GM12878 (cell line): ENCODE results near the gene SESN3. TPM values are rescaled to one million over a fixed set of nuclear protein-coding genes. Genes with fewer than 3 reads are reported as not detected.

ENCODE experiments used
- ATAC-seq: fragments of 200-7000 bp; cut with Tn5 transposase; 3 replicates; pipeline ENCODE4 v1.9.1; 2020; ENCODE audit warnings: mild to moderate bottlenecking, moderate library complexity
- BruUV-seq: library from RNA; stranded (reverse); fragments of 400-500 nt; replicated peaks from 2 replicates; lab custom pipeline; 2021; lab: Mats Ljungman, UMichigan
- CTCF ChIA-PET: fragments of 300-600 bp; sonication (Branson Sonifier 250); formaldehyde crosslinking; extraction: SDS; loops from one replicate; lab custom pipeline; 2021; ENCODE audit warnings: inconsistent platforms; lab: Yijun Ruan, JAX
- POLR2A ChIA-PET: fragments of 350-600 bp; formaldehyde crosslinking; extraction: SDS; loops from one replicate; lab custom pipeline; 2021; ENCODE audit warnings: inconsistent platforms; lab: Charles Lee
- RAD21 ChIA-PET: fragments of 300-600 bp; sonication (Branson Sonifier 250); formaldehyde crosslinking; loops from one replicate; lab custom pipeline; 2023; ENCODE audit warnings: antibody characterized with exemption; ENCODE audit not compliant: unreplicated experiment; lab: Charles Lee
- SMC1A ChIA-PET: fragments of 300-600 bp; sonication (Branson Sonifier 250); formaldehyde crosslinking; loops from one replicate; lab custom pipeline; 2023; ENCODE audit not compliant: unreplicated experiment, uncharacterized antibody; lab: Charles Lee
- DNase-seq: peaks from one replicate; pipeline ENCODE4 v3.0.0-alpha.2; 2011; ENCODE audit warnings: low read depth, low spot score
- FAIRE-seq: peaks from 3 replicates; lab custom pipeline; 2011; peaks lifted over from hg19 to GRCh38; lab: Jason Lieb, UNC
- H2AFZ ChIP-seq: 2 replicates; pipeline ENCODE4 v1.6.0; 2011; ENCODE audit warnings: low read depth, low read length, control low read depth; ENCODE audit not compliant: control insufficient read depth
- H3K27ac ChIP-seq: 2 replicates; pipeline ENCODE4 v1.5.1; 2011; ENCODE audit warnings: control low read depth; ENCODE audit not compliant: control insufficient read depth, insufficient read depth
- H3K27me3 ChIP-seq, 2 experiments: replicated peaks in 1 of 2; 2 replicates each; pipeline versions ENCODE4 v1.6.0 to v1.6.1; 2011; ENCODE audit warnings: low read length in 1 of 2; ENCODE audit not compliant: control insufficient read depth in 2 of 2, insufficient read depth in 2 of 2
- H3K36me3 ChIP-seq, 2 experiments: 2 replicates each; pipeline ENCODE4 v1.5.1; 2011; ENCODE audit warnings: low read length in 1 of 2; ENCODE audit not compliant: control insufficient read depth in 2 of 2, insufficient read depth in 2 of 2
- H3K4me1 ChIP-seq: 2 replicates; pipeline ENCODE4 v1.6.1; 2011; ENCODE audit warnings: mild to moderate bottlenecking, low read length, moderate library complexity, mixed read lengths; ENCODE audit not compliant: control insufficient read depth, insufficient read depth
- H3K4me2 ChIP-seq: 2 replicates; pipeline ENCODE4 v1.6.0; 2011; ENCODE audit warnings: control low read depth; ENCODE audit not compliant: control insufficient read depth, insufficient read depth
- H3K4me3 ChIP-seq: fragments of 200-600 bp; sonication (generic); 2 replicates; pipeline ENCODE4 v1.5.1; 2016
- H3K79me2 ChIP-seq: 2 replicates; pipeline ENCODE4 v1.6.0; 2011; ENCODE audit warnings: low read length; ENCODE audit not compliant: control insufficient read depth, insufficient read depth
- H3K9ac ChIP-seq: 2 replicates; pipeline ENCODE4 v1.8.0; 2011; ENCODE audit warnings: low read length, control low read depth, mixed read lengths; ENCODE audit not compliant: control insufficient read depth, insufficient read depth
- H3K9me3 ChIP-seq: replicated peaks from 3 replicates; pipeline ENCODE4 v1.5.1; 2011; ENCODE audit warnings: mild to moderate bottlenecking, low read length; ENCODE audit not compliant: control insufficient read depth, insufficient read depth
- H4K20me1 ChIP-seq: 2 replicates; pipeline ENCODE4 v1.6.0; 2011; ENCODE audit not compliant: control insufficient read depth, insufficient read depth
- IRF5 ChIP-seq: fragments of 450-650 bp; IDR thresholded peaks from 2 replicates; pipeline ENCODE4 v1.6.1; 2017; ENCODE audit warnings: borderline replicate concordance
- NFYB ChIP-seq: IDR thresholded peaks from 2 replicates; pipeline ENCODE4 v1.6.1; 2011; ENCODE audit warnings: low read depth, mild to moderate bottlenecking, low read length, improper control_type of control experiment, moderate library complexity; ENCODE audit not compliant: insufficient read depth
- WGBS: methylation state at CpG from one replicate; pipeline ENCODE4 v1.1.6; 2016; ENCODE audit warnings: low lambda C conversion rate; ENCODE audit not compliant: insufficient replicate concordance, insufficient coverage; ENCODE audit errors: missing lambda C conversion rate; 5-methylcytosine and 5-hydroxymethylcytosine counted together
- in situ Hi-C: fragments of 300-500 bp; cut with MboI; formaldehyde crosslinking; loops from 9 replicates; pipeline ENCODE4 v1.14.3; 2018; ENCODE audit warnings: mixed read lengths
- intact Hi-C: fragments of 100-400 bp; cut with micrococcal nuclease; formaldehyde crosslinking; loops from one replicate; pipeline ENCODE4 v1.14.2; 2022; ENCODE audit not compliant: unreplicated experiment
- polyA plus RNA-seq, 11 experiments: library from polyadenylated mRNA; depleted of rRNA in 4 of 11; unstranded in 6 of 11; stranded (reverse) in 5 of 11; fragments of >200 nt; fragmentation: Nextera tagmentation in 4 of 11; fragmentation: Illumina TruSeq in 1 of 11; extraction: Ambion mirVana in 4 of 11; extraction: Trizol in 1 of 11; gene quantifications; 1 replicate in 1 of 11; 2 replicates in 10 of 11; pipeline versions ENCODE4 v1.2.1 to v1.2.3, GENCODE V29; 2011 to 2016; ENCODE audit warnings: inconsistent platforms in 2 of 11, missing spikeins in 2 of 11, low read depth in 1 of 11
- total RNA-seq, 4 experiments: library from RNA; depleted of rRNA in 3 of 4; stranded (reverse); fragments of >200 nt in 3 of 4; fragmentation: Illumina TruSeq in 1 of 4; extraction: Trizol in 1 of 4; gene quantifications; 2 replicates each; pipeline versions ENCODE4 v1.2.1 to v1.2.3, GENCODE V29; 2013 to 2021

Gene SESN3
- total and polyA plus RNA-seq, 10 of the 15 experiments (the other 5 are each of a cell fraction or from before 2014, with no cell fraction given) = 0.64 to 6.7 (median 3.0) TPM

GRCh38 chr11:95256321-95256779, 25.3 kb upstream of the SESN3 start:
- H2AFZ ChIP-seq = peak overlapping the region; percentile 61
- no peak overlapping the region for H3K27ac ChIP-seq
- H3K4me3 ChIP-seq = no peak overlapping the region
- no TSS peak for BruUV-seq
- no peaks in the 10 kb centered on the region for H4K20me1 ChIP-seq
- H3K36me3 ChIP-seq = no peaks in the 10 kb centered on the region
- CTCF ChIA-PET = interaction anchor here (0.8 to 6.0 kb wide), 12 partner anchors 8 to 449 kb away, joined by 3 to 26 read pairs (median 6); partner anchors contain the start of gene SESN3
- peaks cover 38% of the 10 kb centered on the region for H3K4me1 ChIP-seq
- POLR2A ChIA-PET = interaction anchor here (0.9 to 8.0 kb wide), 6 partner anchors 8 to 444 kb away, joined by 3 to 160 read pairs (median 6); partner anchors contain the start of gene SESN3
- intact Hi-C loops (loop anchor here (10.0 kb wide), 1 partner anchor 1732 kb away; no protein-coding TSS in a partner anchor), in situ Hi-C loops (no loop called here)
- no peak overlapping the region for H3K9ac ChIP-seq
- no peaks in the 10 kb centered on the region for H3K9me3 ChIP-seq
- FAIRE-seq (no peak), ATAC-seq (no peak), DNase-seq (no peak)
- TF ChIP-seq IRF5 (no peak), NFYB (0 out of 2 replicates have a peak, but pooled peaks have one; percentile 29)
- RAD21 ChIA-PET = interaction anchor here (2.4 to 7.2 kb wide), 4 partner anchors 12 to 450 kb away, joined by 13 to 195 read pairs (median 34); partner anchors contain the start of gene SESN3
- no peaks in the 10 kb centered on the region for H3K27me3 ChIP-seq
- 2% methylated on average over 9 of the region's 9 CpGs for WGBS
- H3K79me2 ChIP-seq = no peaks in the 10 kb centered on the region
- SMC1A ChIA-PET = interaction anchor here (0.8 to 12.4 kb wide), 12 partner anchors 9 to 448 kb away, joined by 3 to 261 read pairs (median 4); partner anchors contain the start of gene SESN3
- H3K4me2 ChIP-seq = no peak overlapping the region
